SK-N-SH treated with all-trans-retinoic acid at 6 μM for 48 hours (cell line): ENCODE results near the gene SDF4.

Experiments
- ATAC-seq: fragments of 200-7000 bp; cut with Tn5 transposase; 3 replicates; pipeline ENCODE4 v1.9.1; 2020; ENCODE audit warnings: mild to moderate bottlenecking, moderate library complexity
- ARNTL ChIP-seq: fragments of 450-650 bp; formaldehyde crosslinking; IDR thresholded peaks from 2 replicates; pipeline ENCODE4 v1.5.0; 2020; ENCODE audit warnings: low read depth, mild to moderate bottlenecking, moderate library complexity, borderline replicate concordance
- BACH2 ChIP-seq: fragments of 250-450 bp; sonication (Bioruptor Pico); IDR thresholded peaks from 2 replicates; pipeline ENCODE4 v1.9.0; 2021; ENCODE audit warnings: mild to moderate bottlenecking, borderline replicate concordance
- CREB5 ChIP-seq: fragments of 250-450 bp; sonication (Bioruptor Pico); IDR thresholded peaks from 2 replicates; pipeline ENCODE4 v1.5.1; 2020; ENCODE audit warnings: low read depth, mild to moderate bottlenecking, moderate library complexity
- CSDC2 ChIP-seq: fragments of 250-450 bp; sonication (Bioruptor Pico); IDR thresholded peaks from 2 replicates; pipeline ENCODE4 v1.5.0; 2020; ENCODE audit warnings: mild to moderate bottlenecking, moderate library complexity
- ESRRG ChIP-seq: fragments of 250-450 bp; sonication (Bioruptor Pico); IDR thresholded peaks from 2 replicates; pipeline ENCODE4 v1.6.1; 2021; ENCODE audit warnings: mild to moderate bottlenecking
- GLIS3 ChIP-seq: fragments of 250-450 bp; sonication (Bioruptor Pico); IDR thresholded peaks from 2 replicates; pipeline ENCODE4 v1.5.0; 2020; ENCODE audit warnings: mild to moderate bottlenecking, moderate library complexity
- ISL1 ChIP-seq: fragments of 250-450 bp; sonication (Bioruptor Pico); IDR thresholded peaks from 2 replicates; pipeline ENCODE4 v2.1.2; 2022; ENCODE audit warnings: mild to moderate bottlenecking, moderate library complexity
- POU6F1 ChIP-seq: fragments of 250-450 bp; sonication (Bioruptor Pico); IDR thresholded peaks from 2 replicates; pipeline ENCODE4 v1.8.0; 2021; ENCODE audit warnings: low read depth, mild to moderate bottlenecking, moderate library complexity, borderline replicate concordance
- PPARA ChIP-seq: fragments of 250-450 bp; sonication (Bioruptor Pico); IDR thresholded peaks from 2 replicates; pipeline ENCODE4 v1.5.0; 2020; ENCODE audit warnings: mild to moderate bottlenecking, borderline replicate concordance
- RARB ChIP-seq: fragments of 250-450 bp; sonication (Bioruptor Pico); IDR thresholded peaks from 2 replicates; pipeline ENCODE4 v1.8.0; 2021; ENCODE audit warnings: mild to moderate bottlenecking, moderate library complexity
- SNAI2 ChIP-seq: fragments of 250-450 bp; sonication (Bioruptor Pico); IDR thresholded peaks from 2 replicates; pipeline ENCODE4 v1.5.0; 2020; ENCODE audit warnings: mild to moderate bottlenecking, moderate library complexity
- TCF4 ChIP-seq: fragments of 250-450 bp; sonication (Bioruptor Pico); IDR thresholded peaks from 2 replicates; pipeline ENCODE4 v1.8.0; 2021; ENCODE audit warnings: mild to moderate bottlenecking, moderate library complexity, borderline replicate concordance
- TOX ChIP-seq: fragments of 250-450 bp; sonication (Bioruptor Pico); IDR thresholded peaks from 2 replicates; pipeline ENCODE4 v1.8.0; 2021; ENCODE audit warnings: mild to moderate bottlenecking, moderate library complexity, borderline replicate concordance
- ZC3H10 ChIP-seq: fragments of 250-450 bp; sonication (Bioruptor Pico); IDR thresholded peaks from 2 replicates; pipeline ENCODE4 v1.5.1; 2021; ENCODE audit warnings: mild to moderate bottlenecking, moderate library complexity
- ZFP30 ChIP-seq: fragments of 450-650 bp; formaldehyde crosslinking; IDR thresholded peaks from 2 replicates; pipeline ENCODE4 v1.5.0; 2022; ENCODE audit warnings: mild to moderate bottlenecking, moderate library complexity
- ZNF565 ChIP-seq: fragments of 450-650 bp; formaldehyde crosslinking; conservative IDR thresholded peaks from 2 replicates; pipeline ENCODE4 v1.5.0; 2020; ENCODE audit warnings: low read depth, mild to moderate bottlenecking, moderate library complexity
- ZNF70 ChIP-seq: fragments of 450-650 bp; formaldehyde crosslinking; IDR thresholded peaks from 2 replicates; pipeline ENCODE4 v1.5.0; 2020; ENCODE audit warnings: mild to moderate bottlenecking, moderate library complexity
- ZNF8 ChIP-seq: fragments of 450-650 bp; formaldehyde crosslinking; IDR thresholded peaks from 2 replicates; pipeline ENCODE4 v1.5.0; 2020; ENCODE audit warnings: mild to moderate bottlenecking, moderate library complexity
- TF ChIP-seq, protein P1 (sequence below): fragments of 250-450 bp; sonication (Bioruptor Pico); IDR thresholded peaks from 2 replicates; pipeline ENCODE4 v1.5.0; 2020; ENCODE audit warnings: mild to moderate bottlenecking, moderate library complexity
- TF ChIP-seq, protein P2 (sequence below): fragments of 250-450 bp; sonication (Bioruptor Pico); IDR thresholded peaks from 2 replicates; pipeline ENCODE4 v1.8.0; 2020; ENCODE audit warnings: mild to moderate bottlenecking, moderate library complexity, borderline replicate concordance

SDF4 gene

DNA sequence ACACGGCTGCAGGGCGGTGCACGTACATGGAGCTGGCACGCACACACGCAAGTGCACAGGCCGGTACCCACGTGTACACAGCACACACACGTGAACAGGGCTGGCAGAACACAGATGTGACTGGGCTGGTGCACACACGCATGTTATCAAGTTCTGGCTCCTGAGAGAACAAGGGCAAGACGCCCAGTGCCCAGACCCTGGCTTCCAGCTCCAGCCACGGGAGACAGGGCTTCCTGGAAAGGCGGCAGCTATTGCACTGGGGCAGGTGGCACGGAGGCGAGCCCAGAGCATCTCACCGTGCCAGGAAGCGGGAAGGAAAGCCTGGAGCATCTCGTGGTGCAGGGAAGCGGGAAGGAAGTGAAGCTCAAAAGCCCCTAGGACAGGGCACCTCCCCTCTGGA, 5.9 kb downstream of the SDF4 start:
- TF ChIP-seq SNAI2: no peak
- TF ChIP-seq CSDC2 (CRISPR knock-in tag): no peak
- no peak for TF ChIP-seq PPARA
- no peak for TF ChIP-seq ISL1
- no peak for TF ChIP-seq ZC3H10 (CRISPR knock-in tag)
- TF ChIP-seq TOX (CRISPR knock-in tag): no peak
- TF ChIP-seq ZFP30 (CRISPR knock-in tag): no peak
- TF ChIP-seq TCF4 (CRISPR knock-in tag): no peak
- TF ChIP-seq, protein P1, sequence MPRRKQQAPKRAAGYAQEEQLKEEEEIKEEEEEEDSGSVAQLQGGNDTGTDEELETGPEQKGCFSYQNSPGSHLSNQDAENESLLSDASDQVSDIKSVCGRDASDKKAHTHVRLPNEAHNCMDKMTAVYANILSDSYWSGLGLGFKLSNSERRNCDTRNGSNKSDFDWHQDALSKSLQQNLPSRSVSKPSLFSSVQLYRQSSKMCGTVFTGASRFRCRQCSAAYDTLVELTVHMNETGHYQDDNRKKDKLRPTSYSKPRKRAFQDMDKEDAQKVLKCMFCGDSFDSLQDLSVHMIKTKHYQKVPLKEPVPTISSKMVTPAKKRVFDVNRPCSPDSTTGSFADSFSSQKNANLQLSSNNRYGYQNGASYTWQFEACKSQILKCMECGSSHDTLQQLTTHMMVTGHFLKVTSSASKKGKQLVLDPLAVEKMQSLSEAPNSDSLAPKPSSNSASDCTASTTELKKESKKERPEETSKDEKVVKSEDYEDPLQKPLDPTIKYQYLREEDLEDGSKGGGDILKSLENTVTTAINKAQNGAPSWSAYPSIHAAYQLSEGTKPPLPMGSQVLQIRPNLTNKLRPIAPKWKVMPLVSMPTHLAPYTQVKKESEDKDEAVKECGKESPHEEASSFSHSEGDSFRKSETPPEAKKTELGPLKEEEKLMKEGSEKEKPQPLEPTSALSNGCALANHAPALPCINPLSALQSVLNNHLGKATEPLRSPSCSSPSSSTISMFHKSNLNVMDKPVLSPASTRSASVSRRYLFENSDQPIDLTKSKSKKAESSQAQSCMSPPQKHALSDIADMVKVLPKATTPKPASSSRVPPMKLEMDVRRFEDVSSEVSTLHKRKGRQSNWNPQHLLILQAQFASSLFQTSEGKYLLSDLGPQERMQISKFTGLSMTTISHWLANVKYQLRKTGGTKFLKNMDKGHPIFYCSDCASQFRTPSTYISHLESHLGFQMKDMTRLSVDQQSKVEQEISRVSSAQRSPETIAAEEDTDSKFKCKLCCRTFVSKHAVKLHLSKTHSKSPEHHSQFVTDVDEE (CRISPR knock-in tag): no peak
- no peak for TF ChIP-seq BACH2
- TF ChIP-seq ARNTL (CRISPR knock-in tag): no peak
- TF ChIP-seq ZNF70 (CRISPR knock-in tag): no peak
- TF ChIP-seq ESRRG (CRISPR knock-in tag): no peak
- TF ChIP-seq POU6F1 (CRISPR knock-in tag): no peak
- TF ChIP-seq ZNF565 (CRISPR knock-in tag): no peak
- ATAC-seq: no peak

DNA sequence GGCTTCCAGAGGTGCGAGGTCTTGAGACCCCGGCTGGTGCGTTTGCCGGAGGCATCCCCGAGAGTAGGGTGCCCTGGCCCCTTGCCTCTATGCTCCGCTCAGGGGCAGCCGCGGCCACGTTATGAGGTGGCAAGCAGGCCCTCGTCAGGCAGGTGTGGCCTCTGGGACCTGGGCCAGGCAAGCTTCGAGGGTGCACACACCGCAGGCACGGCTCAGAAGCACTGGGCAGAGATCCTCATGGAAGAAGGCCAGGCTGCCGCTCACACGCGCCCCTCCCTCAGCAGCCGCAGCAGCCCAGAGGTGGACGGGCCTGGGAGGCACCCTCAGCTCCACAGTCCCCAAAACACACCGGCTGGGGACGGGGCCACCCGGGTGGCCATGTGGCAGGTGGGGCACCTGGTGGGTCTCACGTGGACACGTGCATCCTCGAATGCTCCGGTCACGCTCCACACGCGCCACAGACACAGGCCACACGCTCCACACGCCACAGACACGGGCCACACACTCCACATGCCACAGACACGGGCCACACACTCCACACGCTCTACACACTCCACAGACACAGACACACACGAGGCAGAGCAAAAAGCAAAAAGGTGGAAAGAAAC, 6.5 kb downstream of the SDF4 start:
- ATAC-seq: no peak
- no peak for TF ChIP-seq ZNF70 (CRISPR knock-in tag)
- TF ChIP-seq, all 23 proteins: peak for 0

- TF ChIP-seq ZNF70 (CRISPR knock-in tag) (no peak), BACH2 (no peak), ZNF565 (CRISPR knock-in tag) (no peak), GLIS3 (CRISPR knock-in tag) (no peak), ISL1 (no peak)
- TF ChIP-seq, protein P2, sequence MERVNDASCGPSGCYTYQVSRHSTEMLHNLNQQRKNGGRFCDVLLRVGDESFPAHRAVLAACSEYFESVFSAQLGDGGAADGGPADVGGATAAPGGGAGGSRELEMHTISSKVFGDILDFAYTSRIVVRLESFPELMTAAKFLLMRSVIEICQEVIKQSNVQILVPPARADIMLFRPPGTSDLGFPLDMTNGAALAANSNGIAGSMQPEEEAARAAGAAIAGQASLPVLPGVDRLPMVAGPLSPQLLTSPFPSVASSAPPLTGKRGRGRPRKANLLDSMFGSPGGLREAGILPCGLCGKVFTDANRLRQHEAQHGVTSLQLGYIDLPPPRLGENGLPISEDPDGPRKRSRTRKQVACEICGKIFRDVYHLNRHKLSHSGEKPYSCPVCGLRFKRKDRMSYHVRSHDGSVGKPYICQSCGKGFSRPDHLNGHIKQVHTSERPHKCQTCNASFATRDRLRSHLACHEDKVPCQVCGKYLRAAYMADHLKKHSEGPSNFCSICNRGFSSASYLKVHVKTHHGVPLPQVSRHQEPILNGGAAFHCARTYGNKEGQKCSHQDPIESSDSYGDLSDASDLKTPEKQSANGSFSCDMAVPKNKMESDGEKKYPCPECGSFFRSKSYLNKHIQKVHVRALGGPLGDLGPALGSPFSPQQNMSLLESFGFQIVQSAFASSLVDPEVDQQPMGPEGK: no peak
- ATAC-seq: no peak
Observed at GRCh38 chr1:1223891-1224290, 7.9 kb downstream of the SDF4 start.

GRCh38 chr1:1223321-1223720, 8.5 kb downstream of the SDF4 start:
- TF ChIP-seq CREB5 (CRISPR knock-in tag) (no peak), ZFP30 (CRISPR knock-in tag) (no peak), ZNF70 (CRISPR knock-in tag) (no peak), ZNF8 (CRISPR knock-in tag) (no peak)
- ATAC-seq: no peak

DNA sequence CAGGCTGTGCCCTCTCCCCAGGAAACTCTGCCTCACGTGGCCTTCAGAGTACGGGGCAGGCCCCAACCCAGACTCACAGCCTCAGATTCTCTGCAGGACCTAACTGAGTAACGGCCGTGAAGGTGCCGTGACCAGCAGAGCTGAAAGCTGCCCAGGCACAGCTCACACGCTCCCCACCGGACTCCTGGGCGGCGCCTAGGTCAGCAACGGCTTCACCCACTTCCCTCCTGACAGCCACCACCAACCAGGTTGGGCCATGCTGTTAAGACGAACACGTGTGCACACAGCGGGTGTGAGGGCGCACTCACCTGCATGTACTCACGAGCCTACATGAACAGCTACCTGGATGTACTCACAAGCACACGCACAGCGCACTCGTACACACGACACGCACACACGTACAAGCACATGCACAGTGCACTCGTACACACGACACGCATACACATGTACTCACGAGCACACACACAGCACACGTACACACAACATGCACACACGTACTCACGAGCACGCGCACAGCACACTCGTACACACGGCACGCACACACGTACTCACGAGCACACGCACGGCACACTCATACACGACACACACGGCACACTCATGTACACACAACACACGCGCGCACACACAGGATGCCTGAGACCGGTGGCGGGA, 9.1 kb downstream of the SDF4 start:
- ATAC-seq: no peak

More for the DNA sequence above, 9.1 kb downstream of the SDF4 start:
- TF ChIP-seq ZNF565 (CRISPR knock-in tag) (no peak), TOX (CRISPR knock-in tag) (no peak), RARB (CRISPR knock-in tag) (no peak), ZNF8 (CRISPR knock-in tag) (no peak)
